Tibial nerve (tissue), 3 donors: ENCODE data around the gene LILRA5.

Source experiments
- POLR2A ChIP-seq, 2 donors: fragments of 450-650 bp; IDR thresholded peaks; one replicate each; pipeline ENCODE4 v1.6.1; 2017; ENCODE audit warnings: antibody characterized with exemption in 2 of 2, mild to moderate bottlenecking in 2 of 2, moderate library complexity in 2 of 2
- TF ChIP-seq, protein P1 (sequence below), 5 experiments: fragments of 200-600 bp in 3 of 5; fragments of 450-650 bp in 2 of 5; sonication (generic) in 3 of 5; IDR thresholded peaks; one replicate each; pipeline ENCODE4 v1.5.1; 2016 to 2019; ENCODE audit warnings: antibody characterized with exemption in 5 of 5, mild to moderate bottlenecking in 3 of 5, moderate library complexity in 2 of 5

DNA sequence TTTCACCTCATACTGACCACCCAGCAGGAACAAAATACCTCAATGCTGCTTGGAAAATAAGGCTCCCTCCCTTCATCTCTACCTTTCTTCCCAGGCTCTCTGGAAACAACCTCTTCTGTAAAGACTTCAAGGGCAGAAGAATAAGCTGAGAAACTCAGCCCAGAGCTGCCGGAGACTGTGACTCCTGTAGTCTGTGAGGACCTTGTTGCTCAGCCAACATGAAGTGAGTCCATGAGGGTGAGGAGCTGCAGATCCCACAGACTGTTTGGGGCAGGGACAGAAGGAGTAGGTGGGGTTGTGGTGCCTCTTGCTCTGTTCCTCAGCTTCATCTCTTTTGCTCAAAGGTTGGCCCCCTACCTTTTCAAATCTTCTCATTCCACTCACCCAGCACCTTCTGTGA is 7.8 kb downstream of the LILRA5 start:
- TF ChIP-seq, protein P1, sequence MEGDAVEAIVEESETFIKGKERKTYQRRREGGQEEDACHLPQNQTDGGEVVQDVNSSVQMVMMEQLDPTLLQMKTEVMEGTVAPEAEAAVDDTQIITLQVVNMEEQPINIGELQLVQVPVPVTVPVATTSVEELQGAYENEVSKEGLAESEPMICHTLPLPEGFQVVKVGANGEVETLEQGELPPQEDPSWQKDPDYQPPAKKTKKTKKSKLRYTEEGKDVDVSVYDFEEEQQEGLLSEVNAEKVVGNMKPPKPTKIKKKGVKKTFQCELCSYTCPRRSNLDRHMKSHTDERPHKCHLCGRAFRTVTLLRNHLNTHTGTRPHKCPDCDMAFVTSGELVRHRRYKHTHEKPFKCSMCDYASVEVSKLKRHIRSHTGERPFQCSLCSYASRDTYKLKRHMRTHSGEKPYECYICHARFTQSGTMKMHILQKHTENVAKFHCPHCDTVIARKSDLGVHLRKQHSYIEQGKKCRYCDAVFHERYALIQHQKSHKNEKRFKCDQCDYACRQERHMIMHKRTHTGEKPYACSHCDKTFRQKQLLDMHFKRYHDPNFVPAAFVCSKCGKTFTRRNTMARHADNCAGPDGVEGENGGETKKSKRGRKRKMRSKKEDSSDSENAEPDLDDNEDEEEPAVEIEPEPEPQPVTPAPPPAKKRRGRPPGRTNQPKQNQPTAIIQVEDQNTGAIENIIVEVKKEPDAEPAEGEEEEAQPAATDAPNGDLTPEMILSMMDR (IDR thresholded peaks at IDR 0.05): no peak
- no peak for TF ChIP-seq POLR2A (IDR thresholded peaks at IDR 0.05)
